22Rv1 (cell line): ENCODE results near the gene UPK1A.

Experiments
- H3K27ac ChIP-seq: fragments of 450-650 bp; 2 replicates; pipeline ENCODE4 v1.5.1; 2017
- ZFX ChIP-seq: fragments of 450-650 bp; IDR thresholded peaks from 2 replicates; pipeline ENCODE4 v1.6.1; 2017; ENCODE audit warnings: antibody characterized with exemption, borderline replicate concordance
- TF ChIP-seq, protein P1 (sequence below): fragments of 450-650 bp; IDR thresholded peaks from 2 replicates; pipeline ENCODE4 v1.5.1; 2017; ENCODE audit warnings: mild to moderate bottlenecking

The UPK1A gene

DNA sequence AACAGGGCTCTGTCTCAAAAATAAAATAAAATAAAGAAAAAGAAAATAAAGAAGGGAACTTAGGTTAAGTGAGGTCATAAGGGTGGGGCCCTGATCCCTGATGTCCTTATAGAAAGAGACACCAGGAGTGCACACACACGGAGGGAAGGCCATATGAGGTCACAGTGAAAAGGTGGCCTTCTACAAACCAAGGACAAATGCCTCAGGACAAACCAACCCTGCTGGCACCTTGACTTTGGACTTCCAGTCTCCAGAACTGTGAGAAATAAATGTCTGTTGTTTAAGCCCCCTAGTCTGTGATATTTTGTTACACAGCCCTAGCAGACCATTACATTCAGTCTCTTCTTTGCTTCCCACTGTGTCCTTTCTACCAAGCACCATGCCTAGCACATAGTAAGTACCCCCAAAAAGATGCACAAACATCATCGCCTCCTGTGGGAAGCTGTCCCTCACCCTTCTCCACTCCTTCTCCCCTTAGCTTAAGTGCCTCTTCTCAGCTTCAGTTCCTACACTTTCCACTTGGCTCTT is 29.6 kb downstream of the UPK1A start:
- TF ChIP-seq, protein P1, sequence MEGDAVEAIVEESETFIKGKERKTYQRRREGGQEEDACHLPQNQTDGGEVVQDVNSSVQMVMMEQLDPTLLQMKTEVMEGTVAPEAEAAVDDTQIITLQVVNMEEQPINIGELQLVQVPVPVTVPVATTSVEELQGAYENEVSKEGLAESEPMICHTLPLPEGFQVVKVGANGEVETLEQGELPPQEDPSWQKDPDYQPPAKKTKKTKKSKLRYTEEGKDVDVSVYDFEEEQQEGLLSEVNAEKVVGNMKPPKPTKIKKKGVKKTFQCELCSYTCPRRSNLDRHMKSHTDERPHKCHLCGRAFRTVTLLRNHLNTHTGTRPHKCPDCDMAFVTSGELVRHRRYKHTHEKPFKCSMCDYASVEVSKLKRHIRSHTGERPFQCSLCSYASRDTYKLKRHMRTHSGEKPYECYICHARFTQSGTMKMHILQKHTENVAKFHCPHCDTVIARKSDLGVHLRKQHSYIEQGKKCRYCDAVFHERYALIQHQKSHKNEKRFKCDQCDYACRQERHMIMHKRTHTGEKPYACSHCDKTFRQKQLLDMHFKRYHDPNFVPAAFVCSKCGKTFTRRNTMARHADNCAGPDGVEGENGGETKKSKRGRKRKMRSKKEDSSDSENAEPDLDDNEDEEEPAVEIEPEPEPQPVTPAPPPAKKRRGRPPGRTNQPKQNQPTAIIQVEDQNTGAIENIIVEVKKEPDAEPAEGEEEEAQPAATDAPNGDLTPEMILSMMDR = no peak
- no peak for TF ChIP-seq ZFX
- no peak overlapping the region for H3K27ac ChIP-seq

DNA sequence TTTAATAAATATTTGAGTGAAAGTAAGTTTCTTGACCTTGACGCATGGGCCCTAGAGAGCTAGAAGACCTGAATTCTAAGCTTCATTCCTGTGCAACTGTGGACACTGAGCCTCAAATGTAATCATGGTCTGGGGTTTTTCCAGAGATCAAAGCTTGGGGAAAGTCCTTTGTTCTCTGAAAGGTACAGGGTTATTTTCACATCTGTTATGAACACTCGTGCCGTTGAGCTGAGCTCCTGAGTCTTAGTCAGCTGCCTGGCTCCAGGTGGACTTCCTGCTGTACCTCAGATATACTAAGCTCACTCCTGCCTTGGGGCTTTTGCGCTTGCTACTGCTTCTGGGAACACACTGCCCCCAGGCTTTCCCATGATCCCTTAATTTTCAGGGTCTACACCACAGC is 30.5 kb downstream of the UPK1A start:
- TF ChIP-seq ZFX = no peak
- TF ChIP-seq, protein P1 = no peak
- H3K27ac ChIP-seq = no peak overlapping the region

DNA sequence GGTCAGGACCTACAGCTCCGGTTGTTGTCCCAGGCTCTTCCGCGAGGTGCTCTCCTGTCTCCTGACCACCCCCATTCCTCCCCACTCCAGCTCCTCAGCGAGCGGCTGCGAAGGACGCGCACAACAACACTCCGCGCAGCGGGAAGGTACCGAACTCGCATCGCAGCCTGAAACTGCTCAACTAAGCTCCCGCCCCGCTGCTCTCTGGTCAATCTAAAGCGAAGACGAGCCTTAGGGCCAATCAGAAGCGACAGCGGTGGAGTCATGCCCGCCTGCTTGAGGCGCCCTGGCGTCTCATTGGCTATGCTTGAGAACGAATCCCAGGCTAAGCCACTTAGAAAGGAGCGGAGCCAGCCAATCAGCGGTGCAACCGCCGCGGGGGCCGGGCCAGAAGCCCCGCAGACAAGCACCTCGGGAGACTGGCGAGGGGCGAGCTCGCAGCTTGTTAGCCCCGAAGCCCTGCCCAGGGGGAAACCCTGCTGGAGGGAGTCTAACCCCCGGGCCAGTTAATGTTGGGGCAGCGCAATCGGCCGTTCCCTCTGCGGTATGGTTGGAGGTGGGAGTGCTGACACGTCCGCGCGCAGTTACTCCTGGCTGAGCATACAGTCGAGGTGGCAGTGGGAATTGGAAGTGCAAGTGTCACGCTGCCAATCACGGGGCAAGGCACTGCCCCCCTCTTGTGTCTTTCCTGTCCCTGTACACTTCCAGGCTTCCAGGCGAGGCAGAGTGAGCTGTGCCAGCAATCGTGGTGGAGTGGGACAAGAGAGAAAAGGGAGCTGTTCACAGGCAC is 36.1 kb downstream of the UPK1A start:
- H3K27ac ChIP-seq = peak overlapping the region; percentile 31; the same call in 1 of the 2 replicates
- TF ChIP-seq, protein P1 = no peak
- TF ChIP-seq ZFX = no peak

- H3K27ac ChIP-seq = no peak overlapping the region; the same call in 1 of the 2 replicates
Observed at GRCh38 chr19:35703343-35703742, 37.0 kb downstream of the UPK1A start.

GRCh38 chr19:35704218-35704617 is 37.9 kb downstream of the UPK1A start, which contains the start of gene ZBTB32:
ZBTB32 (plus strand) TSS chr19:35704558; CDS start chr19:35714627, 10,069 bp downstream.
- H3K27ac ChIP-seq = no peak within 1 kb of the TSS
- TF ChIP-seq, protein P1 = no peak
- TF ChIP-seq ZFX = no peak

More at GRCh38 chr19:35703343-35703742, 37.0 kb downstream of the UPK1A start:
- no peak for TF ChIP-seq ZFX
- TF ChIP-seq, protein P1 = no peak

DNA sequence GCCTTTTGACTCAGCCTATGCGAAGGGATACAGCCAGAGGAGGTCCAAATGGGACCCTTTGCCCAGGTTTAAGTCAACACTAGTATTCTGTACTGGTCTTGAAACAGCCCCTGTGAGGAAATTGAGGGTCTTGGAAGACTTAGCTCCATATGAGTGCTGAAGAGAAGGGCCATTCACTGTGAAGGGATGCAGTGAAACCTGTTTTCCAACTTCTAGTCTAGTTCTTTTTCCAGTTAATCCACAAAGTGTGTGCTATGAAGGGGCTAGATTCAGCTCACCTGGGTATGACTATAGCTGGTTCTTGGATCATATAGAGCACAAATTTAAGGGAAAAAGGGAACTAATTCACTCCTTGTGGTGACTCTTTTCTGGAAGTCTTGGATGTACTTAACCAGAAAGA is 42.1 kb downstream of the UPK1A start:
- no peak for TF ChIP-seq ZFX
- TF ChIP-seq, protein P1 = no peak
- H3K27ac ChIP-seq = no peak overlapping the region
